WERI-Rb-1 (cell line): ENCODE results near the gene KAZALD1.

Experiments used
- DNase-seq: peaks from one replicate; pipeline ENCODE4 v3.0.0-alpha.2; 2020
- H3K27ac ChIP-seq: fragments of 250-450 bp; sonication (Bioruptor Pico); 2 replicates; pipeline ENCODE4 v1.5.1; 2020; ENCODE audit warnings: mild to moderate bottlenecking, moderate library complexity
- H3K27me3 ChIP-seq: fragments of 250-450 bp; sonication (Bioruptor Pico); 2 replicates; pipeline ENCODE4 v1.5.1; 2021; ENCODE audit warnings: mild to moderate bottlenecking, low read depth, moderate library complexity; ENCODE audit not compliant: insufficient read depth, severe bottlenecking
- H3K36me3 ChIP-seq: fragments of 250-450 bp; sonication (Bioruptor Pico); 2 replicates; pipeline ENCODE4 v1.5.1; 2020; ENCODE audit warnings: mild to moderate bottlenecking, moderate library complexity
- H3K4me3 ChIP-seq: 2 replicates; pipeline ENCODE4 v1.5.1; 2011; ENCODE audit warnings: low read depth, mild to moderate bottlenecking, control low read depth, low read length
- H3K9me3 ChIP-seq: fragments of 250-450 bp; sonication (Bioruptor Pico); 2 replicates; pipeline ENCODE4 v1.5.1; 2021; ENCODE audit warnings: mild to moderate bottlenecking, moderate library complexity; ENCODE audit not compliant: severe bottlenecking
- CTCF ChIP-seq: IDR thresholded peaks from 2 replicates; pipeline ENCODE4 v1.5.1; 2011; ENCODE audit warnings: low read depth, mild to moderate bottlenecking, control low read depth, inconsistent platforms, low read length

KAZALD1 gene

GRCh38 chr10:101066146-101066895, 4.5 kb downstream of the KAZALD1 start:
- Histone ChIP-seq H3K27ac (peak overlapping the region; percentile 36), H3K4me3 (peak overlapping the region; percentile 68), H3K27me3 (no peaks in the 10 kb centered on the region), H3K36me3 (no peaks in the 10 kb centered on the region), H3K9me3 (no peaks in the 10 kb centered on the region)
- peak; percentile 84 for TF ChIP-seq CTCF
- peak; percentile 92 for DNase-seq

GRCh38 chr10:101066896-101067355, 5.1 kb downstream of the KAZALD1 start:
- TF ChIP-seq CTCF, result no peak
- H3K36me3 ChIP-seq, result no peaks in the 10 kb centered on the region
- no peaks in the 10 kb centered on the region for H3K9me3 ChIP-seq
- H3K27ac ChIP-seq, result no peak overlapping the region
- DNase-seq, result peak; percentile 29
- H3K4me3 ChIP-seq, result peak overlapping the region; percentile 68
- no peaks in the 10 kb centered on the region for H3K27me3 ChIP-seq

GRCh38 chr10:101067356-101068083, 5.7 kb downstream of the KAZALD1 start:
- Histone ChIP-seq H3K27me3 (no peaks in the 10 kb centered on the region), H3K4me3 (peak overlapping the region; percentile 68), H3K27ac (peak overlapping the region; percentile 13; the same call in 1 of the 2 replicates), H3K9me3 (no peaks in the 10 kb centered on the region), H3K36me3 (no peaks in the 10 kb centered on the region)
- DNase-seq, result peak; percentile 87
- peak; percentile 82 for TF ChIP-seq CTCF

GRCh38 chr10:101069441-101069840, 7.7 kb downstream of the KAZALD1 start:
- no peaks in the 10 kb centered on the region for H3K9me3 ChIP-seq

GRCh38 chr10:101070098-101070497, 8.3 kb downstream of the KAZALD1 start:
- no peak overlapping the region for H3K4me3 ChIP-seq
- no peaks in the 10 kb centered on the region for H3K36me3 ChIP-seq
- H3K27me3 ChIP-seq, result no peaks in the 10 kb centered on the region
- no peaks in the 10 kb centered on the region for H3K9me3 ChIP-seq
- no peak for TF ChIP-seq CTCF
- DNase-seq, result no peak
- no peak overlapping the region for H3K27ac ChIP-seq

More at GRCh38 chr10:101069441-101069840, 7.7 kb downstream of the KAZALD1 start:
- no peaks in the 10 kb centered on the region for H3K36me3 ChIP-seq
- H3K4me3 ChIP-seq, result no peak overlapping the region
- H3K27ac ChIP-seq, result no peak overlapping the region
- no peak for DNase-seq
- H3K27me3 ChIP-seq, result no peaks in the 10 kb centered on the region
- no peak for TF ChIP-seq CTCF
